Kasumi-1 (cell line): ENCODE results near the gene SHLD2.
"Not testable (repeated sequence)": the region's sequence is repeated elsewhere in the genome, so short reads cannot be mapped to it uniquely, and the experiment has no call there.

Experiments used
- DNase-seq, 2 experiments: peaks; one replicate each; lab custom pipeline; 2025; lab: John Stamatoyannopoulos, UW

Gene SHLD2

GRCh38 chr10:87094373-87095235, at the start of gene SHLD2, which contains the start of gene GLUD1:
SHLD2 (plus strand) TSS chr10:87095206; CDS start chr10:87151355, 56,149 bp downstream.
GLUD1 (minus strand) TSS chr10:87094843; CDS start chr10:87094769, 74 bp downstream.
- peak; percentile 97 for DNase-seq

GRCh38 chr10:87045434-87045938, 49.5 kb upstream of the SHLD2 start:
- no peak for DNase-seq

- no peak for DNase-seq
These were observed 41.9 kb upstream of the SHLD2 start for GRCh38 chr10:87053111-87053510.

- DNase-seq: no peak
These were observed 41.3 kb upstream of the SHLD2 start for GRCh38 chr10:87053577-87054181.

GRCh38 chr10:87054373-87055295, 40.4 kb upstream of the SHLD2 start:
- peak; percentile 92 to 93 for DNase-seq

GRCh38 chr10:87058171-87058570, 36.8 kb upstream of the SHLD2 start:
- no peak for DNase-seq

GRCh38 chr10:87059401-87059800, 35.6 kb upstream of the SHLD2 start:
- DNase-seq: no peak

GRCh38 chr10:87060280-87060928, 34.6 kb upstream of the SHLD2 start:
- no peak for DNase-seq

GRCh38 chr10:87064651-87065050, 30.4 kb upstream of the SHLD2 start:
- DNase-seq: no peak

- no peak for DNase-seq
These were observed 28.8 kb upstream of the SHLD2 start for GRCh38 chr10:87066178-87066577.

- no peak for DNase-seq
These were observed 28.1 kb upstream of the SHLD2 start for GRCh38 chr10:87066865-87067264.

- DNase-seq: no peak
These were observed 26.7 kb upstream of the SHLD2 start for GRCh38 chr10:87068281-87068680.

- no peak for DNase-seq
These were observed 22.6 kb upstream of the SHLD2 start for GRCh38 chr10:87072449-87072848.

GRCh38 chr10:87076421-87076820, 18.6 kb upstream of the SHLD2 start:
- not testable (repeated sequence) for DNase-seq

GRCh38 chr10:87079106-87079836, 15.7 kb upstream of the SHLD2 start:
- DNase-seq: no peak

GRCh38 chr10:87080621-87081020, 14.4 kb upstream of the SHLD2 start:
- not testable (repeated sequence) for DNase-seq

- not testable (repeated sequence) for DNase-seq
These were observed 13.4 kb upstream of the SHLD2 start for GRCh38 chr10:87081574-87081973.

- DNase-seq: not testable (repeated sequence)
These were observed 12.8 kb upstream of the SHLD2 start for GRCh38 chr10:87082219-87082618.

- DNase-seq: not testable (repeated sequence)
These were observed 11.3 kb upstream of the SHLD2 start for GRCh38 chr10:87083576-87084290.

- DNase-seq: not testable (repeated sequence)
These were observed 10.7 kb upstream of the SHLD2 start for GRCh38 chr10:87084291-87084782.
